Colonic mucosa (tissue), 4 donors: ENCODE results near the gene WDFY4. TPM values are rescaled to one million over a fixed set of nuclear protein-coding genes. Genes with fewer than 3 reads are reported as not detected.
"Not testable (repeated sequence)": the region's sequence is repeated elsewhere in the genome, so short reads cannot be mapped to it uniquely, and the experiment has no call there.

Experiments used
- DNase-seq: peaks from one replicate; pipeline ENCODE4 v3.0.0-alpha.2; 2020
- H3K27ac ChIP-seq: fragments of 200-600 bp; one replicate; pipeline ENCODE4 v1.8.0; 2021
- H3K27me3 ChIP-seq: fragments of 200-600 bp; one replicate; pipeline ENCODE4 v1.8.0; 2021
- H3K36me3 ChIP-seq: fragments of 200-600 bp; one replicate; pipeline ENCODE4 v1.8.0; 2021
- H3K4me1 ChIP-seq: fragments of 200-600 bp; one replicate; pipeline ENCODE4 v1.8.0; 2021; ENCODE audit warnings: mild to moderate bottlenecking
- H3K4me3 ChIP-seq: fragments of 200-600 bp; one replicate; pipeline ENCODE4 v1.8.0; 2021
- H3K9ac ChIP-seq, 2 donors: one replicate each; pipeline ENCODE4 v1.7.0; 2013; ENCODE audit warnings: control low read depth in 2 of 2, low read depth in 2 of 2, low read length in 2 of 2
- H3K9me3 ChIP-seq: fragments of 200-600 bp; one replicate; pipeline ENCODE4 v1.8.0; 2021
- CTCF ChIP-seq: fragments of 200-600 bp; IDR thresholded peaks from one replicate; pipeline ENCODE4 v1.8.0; 2022; ENCODE audit warnings: antibody characterized with exemption, mild to moderate bottlenecking
- intact Hi-C: fragments of 100-400 bp; cut with DNase I; formaldehyde crosslinking; loops from one replicate; pipeline ENCODE4 v1.14.1; 2022
- total RNA-seq, 2 donors: library from RNA; stranded (reverse); fragmentation: NEBNext Ultra II Directional in 1 of 2; extraction: Animal tissue kit (Norgen Biotek cat#: 25700) in 1 of 2; gene quantifications; one replicate each; pipeline ENCODE4 v1.2.1, GENCODE V29; 2021
- donor health status: healthy.
- donor health status: DM: no; HTN: no; CAD: no.
- donor health status: DM: no; HTN: no; CAD: no.

WDFY4 gene
- total RNA-seq, 2 donors from 2014 or later: 1.5 to 1.6 TPM

DNA sequence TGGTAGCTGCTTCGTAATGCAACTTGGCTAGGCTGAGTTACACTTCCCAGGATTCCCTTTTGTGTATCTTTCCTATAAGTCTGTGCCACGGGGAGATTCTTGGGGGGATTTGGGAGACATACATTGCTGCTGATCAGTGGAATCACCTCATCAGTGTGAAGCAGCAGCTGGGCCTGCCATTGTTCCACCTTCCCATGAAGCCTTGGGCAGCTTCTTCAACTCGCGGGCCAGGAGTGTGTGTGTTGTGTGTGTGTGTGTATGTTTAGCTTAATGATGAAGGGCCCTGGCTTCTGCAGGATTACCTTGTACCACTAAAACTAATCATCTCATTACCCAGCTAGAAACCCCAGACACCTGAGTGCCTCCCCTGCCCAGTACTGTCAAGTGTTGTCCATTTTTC lies 46.5 kb upstream of the WDFY4 start:
- TF ChIP-seq CTCF: no peak
- no peaks in the 10 kb centered on the region for H3K27me3 ChIP-seq
- H3K27ac ChIP-seq: no peak overlapping the region
- H3K9ac ChIP-seq: no peak overlapping the region
- H3K9me3 ChIP-seq: no peaks in the 10 kb centered on the region
- no peak overlapping the region for H3K4me3 ChIP-seq
- no peaks in the 10 kb centered on the region for H3K36me3 ChIP-seq
- no peak for DNase-seq
- no peaks in the 10 kb centered on the region for H3K4me1 ChIP-seq
- intact Hi-C loops: no loop called here

- Histone ChIP-seq H3K4me1 (no peaks in the 10 kb centered on the region), H3K36me3 (no peaks in the 10 kb centered on the region), H3K27ac (no peak overlapping the region), H3K27me3 (no peaks in the 10 kb centered on the region), H3K9ac (no peak overlapping the region), H3K4me3 (no peak overlapping the region), H3K9me3 (no peaks in the 10 kb centered on the region)
- DNase-seq: no peak
- intact Hi-C loops: no loop called here
- no peak for TF ChIP-seq CTCF
These were observed 45.7 kb upstream of the WDFY4 start for GRCh38 chr10:48638739-48639527.

DNA sequence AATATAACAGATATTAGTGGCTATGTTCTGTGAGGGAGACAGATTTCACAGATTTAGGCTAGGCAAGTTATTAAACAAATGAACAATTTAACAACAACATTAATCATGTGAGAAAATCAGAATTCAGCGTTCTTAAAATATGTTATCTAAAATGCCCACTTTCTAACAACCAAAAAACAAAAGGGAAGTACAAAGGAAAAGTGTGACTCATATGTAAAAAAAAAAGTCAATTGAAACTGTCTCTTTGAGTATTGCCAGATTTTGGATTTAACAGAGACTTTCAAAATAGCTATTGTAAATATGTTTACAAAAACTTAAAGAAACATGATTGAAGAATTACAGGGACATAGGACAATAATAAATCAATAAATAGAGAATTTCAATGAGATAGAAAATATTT lies 45.0 kb upstream of the WDFY4 start:
- H3K9me3 ChIP-seq: no peaks in the 10 kb centered on the region
- intact Hi-C loops: no loop called here
- H3K27me3 ChIP-seq: no peaks in the 10 kb centered on the region
- TF ChIP-seq CTCF: no peak
- H3K36me3 ChIP-seq: no peaks in the 10 kb centered on the region
- no peak overlapping the region for H3K9ac ChIP-seq
- no peaks in the 10 kb centered on the region for H3K4me1 ChIP-seq
- no peak overlapping the region for H3K4me3 ChIP-seq
- no peak for DNase-seq
- H3K27ac ChIP-seq: no peak overlapping the region

DNA sequence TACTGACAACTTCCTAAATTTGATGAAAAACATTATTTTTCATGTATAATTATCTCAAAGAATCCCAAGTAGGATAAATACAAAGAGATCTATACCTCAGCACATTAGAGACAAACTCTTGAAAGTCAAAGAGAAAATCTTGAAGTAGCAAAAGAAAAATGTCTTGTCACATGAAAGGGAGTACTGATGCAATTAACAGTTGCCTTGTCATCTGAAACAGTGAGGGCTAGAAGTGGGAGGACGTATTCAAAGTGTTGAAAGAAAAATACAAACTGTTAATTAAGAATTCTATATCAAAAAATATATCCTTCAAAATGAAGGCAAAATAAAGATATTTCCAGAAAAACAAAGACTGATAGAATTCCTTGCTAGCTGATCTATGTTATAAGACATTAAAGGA lies 44.3 kb upstream of the WDFY4 start:
- H3K27ac ChIP-seq: no peak overlapping the region
- no peak for DNase-seq
- H3K4me1 ChIP-seq: no peaks in the 10 kb centered on the region
- TF ChIP-seq CTCF: no peak
- H3K36me3 ChIP-seq: no peaks in the 10 kb centered on the region
- no peak overlapping the region for H3K9ac ChIP-seq
- H3K27me3 ChIP-seq: no peaks in the 10 kb centered on the region
- H3K4me3 ChIP-seq: no peak overlapping the region
- intact Hi-C loops: no loop called here
- H3K9me3 ChIP-seq: no peaks in the 10 kb centered on the region

- H3K9me3 ChIP-seq, H3K27me3 ChIP-seq, intact Hi-C loops, H3K4me3 ChIP-seq, DNase-seq, H3K9ac ChIP-seq, H3K4me1 ChIP-seq, H3K27ac ChIP-seq, H3K36me3 ChIP-seq: not testable (repeated sequence)
These were observed 43.5 kb upstream of the WDFY4 start for GRCh38 chr10:48641099-48641690.

DNA sequence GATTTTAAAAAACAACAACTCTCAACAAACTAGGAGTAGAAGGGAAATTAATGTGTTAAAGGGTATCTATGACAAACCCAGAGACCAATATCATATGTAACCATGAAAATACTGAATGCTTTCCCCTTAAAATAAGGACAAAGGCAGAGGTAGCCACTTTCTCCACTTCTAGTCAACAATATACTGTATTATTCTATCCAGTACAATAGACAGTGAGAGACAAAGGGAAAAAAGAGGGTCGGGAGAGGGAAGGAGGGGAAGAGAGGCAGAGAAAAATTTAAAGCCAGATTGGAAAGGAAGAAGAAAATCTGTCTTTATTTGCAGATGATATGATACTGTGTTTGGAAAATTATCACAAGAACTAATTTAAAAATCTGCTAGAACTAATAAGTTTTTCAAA lies 39.1 kb upstream of the WDFY4 start:
- H3K27me3 ChIP-seq: no peaks in the 10 kb centered on the region
- no peak overlapping the region for H3K27ac ChIP-seq
- H3K9ac ChIP-seq: no peak overlapping the region
- H3K4me3 ChIP-seq: no peak overlapping the region
- H3K36me3 ChIP-seq: no peaks in the 10 kb centered on the region
- intact Hi-C loops: no loop called here
- DNase-seq: no peak
- TF ChIP-seq CTCF: no peak
- no peaks in the 10 kb centered on the region for H3K9me3 ChIP-seq
- H3K4me1 ChIP-seq: no peaks in the 10 kb centered on the region

GRCh38 chr10:48647073-48647472 lies 37.6 kb upstream of the WDFY4 start:
- H3K9me3 ChIP-seq, H3K4me1 ChIP-seq, H3K9ac ChIP-seq, H3K27ac ChIP-seq, DNase-seq, intact Hi-C loops, H3K27me3 ChIP-seq, H3K4me3 ChIP-seq, H3K36me3 ChIP-seq: not testable (repeated sequence)
